Measurements from ENCODE around the gene SYT12. TPM values are rescaled to one million over a fixed set of nuclear protein-coding genes. Genes with fewer than 3 reads are reported as not detected.

The SYT12 gene, protein sequence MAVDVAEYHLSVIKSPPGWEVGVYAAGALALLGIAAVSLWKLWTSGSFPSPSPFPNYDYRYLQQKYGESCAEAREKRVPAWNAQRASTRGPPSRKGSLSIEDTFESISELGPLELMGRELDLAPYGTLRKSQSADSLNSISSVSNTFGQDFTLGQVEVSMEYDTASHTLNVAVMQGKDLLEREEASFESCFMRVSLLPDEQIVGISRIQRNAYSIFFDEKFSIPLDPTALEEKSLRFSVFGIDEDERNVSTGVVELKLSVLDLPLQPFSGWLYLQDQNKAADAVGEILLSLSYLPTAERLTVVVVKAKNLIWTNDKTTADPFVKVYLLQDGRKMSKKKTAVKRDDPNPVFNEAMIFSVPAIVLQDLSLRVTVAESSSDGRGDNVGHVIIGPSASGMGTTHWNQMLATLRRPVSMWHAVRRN
- total RNA-seq, result not detected
- long read RNA-seq, result 0 reads

DNA sequence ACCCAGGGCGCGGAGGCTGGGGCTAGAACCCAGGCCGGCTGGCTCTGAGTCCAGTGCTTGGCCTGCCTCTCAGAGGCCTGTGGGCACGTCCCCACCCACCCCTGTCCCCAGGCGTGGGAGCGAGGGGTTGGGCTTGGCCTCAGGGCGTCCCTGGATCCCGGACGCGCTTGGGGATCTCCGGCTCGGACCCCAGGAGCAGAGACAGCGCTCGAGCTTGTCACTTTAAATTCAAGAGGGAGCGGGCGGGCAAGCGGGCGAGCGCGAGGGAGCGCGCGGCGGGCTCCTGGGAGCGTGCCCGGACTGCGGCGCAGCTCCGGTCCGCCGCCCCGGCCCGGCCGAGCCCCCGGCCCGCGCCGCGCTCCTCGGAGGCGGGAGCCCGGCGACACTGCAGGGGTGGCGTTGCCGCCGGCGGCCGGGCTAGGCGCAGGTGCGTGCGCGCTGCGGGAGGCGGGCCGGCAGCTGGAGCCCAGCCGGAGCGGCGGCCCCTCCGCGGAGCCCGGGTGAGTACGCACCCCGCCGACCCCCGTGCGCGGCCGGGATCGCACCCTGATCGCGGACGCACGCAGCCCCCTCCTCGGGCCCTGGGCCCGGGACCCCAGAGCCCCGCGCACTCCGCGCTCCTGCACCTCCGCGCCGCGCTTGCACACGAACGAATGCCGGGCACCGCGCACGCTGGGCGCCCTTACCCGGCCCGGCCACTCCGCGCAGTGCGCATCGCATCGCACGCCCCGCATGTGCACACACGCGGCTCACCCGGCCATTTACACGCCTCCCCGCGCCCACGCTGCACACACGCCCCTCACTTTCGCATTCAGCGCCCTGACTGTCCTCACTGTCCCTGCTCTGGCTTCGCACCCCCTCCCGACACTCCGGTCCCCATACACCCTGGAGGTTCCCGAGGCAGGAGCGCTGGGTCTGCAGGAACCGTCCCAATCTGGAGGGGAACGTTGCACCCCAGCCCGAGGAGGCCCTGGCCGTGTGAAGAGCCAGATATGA lies at the start of gene SYT12:
Gene SYT12, plus strand, starts transcription at position 174 of the 996 bp plus-strand sequence. CDS start 7,011 bp downstream, outside the sequence.
- TF ChIP-seq, protein P1, sequence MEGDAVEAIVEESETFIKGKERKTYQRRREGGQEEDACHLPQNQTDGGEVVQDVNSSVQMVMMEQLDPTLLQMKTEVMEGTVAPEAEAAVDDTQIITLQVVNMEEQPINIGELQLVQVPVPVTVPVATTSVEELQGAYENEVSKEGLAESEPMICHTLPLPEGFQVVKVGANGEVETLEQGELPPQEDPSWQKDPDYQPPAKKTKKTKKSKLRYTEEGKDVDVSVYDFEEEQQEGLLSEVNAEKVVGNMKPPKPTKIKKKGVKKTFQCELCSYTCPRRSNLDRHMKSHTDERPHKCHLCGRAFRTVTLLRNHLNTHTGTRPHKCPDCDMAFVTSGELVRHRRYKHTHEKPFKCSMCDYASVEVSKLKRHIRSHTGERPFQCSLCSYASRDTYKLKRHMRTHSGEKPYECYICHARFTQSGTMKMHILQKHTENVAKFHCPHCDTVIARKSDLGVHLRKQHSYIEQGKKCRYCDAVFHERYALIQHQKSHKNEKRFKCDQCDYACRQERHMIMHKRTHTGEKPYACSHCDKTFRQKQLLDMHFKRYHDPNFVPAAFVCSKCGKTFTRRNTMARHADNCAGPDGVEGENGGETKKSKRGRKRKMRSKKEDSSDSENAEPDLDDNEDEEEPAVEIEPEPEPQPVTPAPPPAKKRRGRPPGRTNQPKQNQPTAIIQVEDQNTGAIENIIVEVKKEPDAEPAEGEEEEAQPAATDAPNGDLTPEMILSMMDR (IDR thresholded peaks at IDR 0.05), result no peak
- no peak within 1 kb of the TSS for H3K27ac ChIP-seq
- no peaks in the 10 kb centered on the region for H3K36me3 ChIP-seq
- peak within 1 kb of the TSS; percentile 45 for H3K4me3 ChIP-seq
- intact Hi-C loops (cut with DNase I), result no loop called here
- peaks cover 13% of the 10 kb centered on the region for H3K4me1 ChIP-seq
- ATAC-seq (peak; percentile 12 to 36), DNase-seq (no peak)
- no peaks in the 10 kb centered on the region for H3K9me3 ChIP-seq
- H3K27me3 ChIP-seq (ENCODE audit: low read depth), result peaks cover 30% of the 10 kb centered on the region

DNA sequence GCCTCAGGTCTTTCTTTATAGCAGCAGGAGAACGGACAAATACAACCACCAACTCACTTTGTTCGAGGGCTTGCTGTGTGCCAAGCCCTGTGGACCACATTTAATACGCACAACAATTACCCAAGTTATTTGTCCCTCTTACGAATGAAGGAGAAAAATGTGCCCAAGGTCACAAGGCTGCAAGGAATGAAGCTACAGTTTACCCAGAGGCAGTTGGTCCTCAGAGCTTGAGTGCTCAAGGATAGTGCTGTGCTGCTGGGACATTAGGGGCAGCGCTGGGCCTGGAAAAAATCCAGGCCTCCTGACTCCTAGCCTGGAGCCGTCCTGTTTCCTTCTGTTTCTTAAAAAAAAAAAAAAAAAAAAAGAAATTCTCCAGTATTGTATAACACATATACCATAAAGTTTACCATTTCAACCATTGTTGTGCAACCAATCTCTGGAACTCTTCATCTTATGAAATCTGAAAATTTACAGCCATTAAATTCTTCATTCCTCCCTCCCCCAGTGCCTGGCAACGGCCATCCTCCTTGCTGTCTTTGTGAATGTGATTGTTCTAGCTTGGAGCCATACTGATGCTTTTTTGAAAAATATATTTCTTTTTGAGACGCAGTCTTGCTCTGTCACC lies 48.9 kb upstream of the SYT12 start:
- intact Hi-C loops (cut with DNase I), result no loop called here
- Histone ChIP-seq H3K27me3 (ENCODE audit: low read depth) (no peaks in the 10 kb centered on the region), H3K36me3 (no peaks in the 10 kb centered on the region), H3K4me1 (peaks cover 10% of the 10 kb centered on the region), H3K27ac (no peak overlapping the region), H3K4me3 (no peak overlapping the region), H3K9me3 (peaks cover 4% of the 10 kb centered on the region)
- ATAC-seq (no peak), DNase-seq (no peak)
- TF ChIP-seq, protein P1 (IDR thresholded peaks at IDR 0.05), result no peak

DNA sequence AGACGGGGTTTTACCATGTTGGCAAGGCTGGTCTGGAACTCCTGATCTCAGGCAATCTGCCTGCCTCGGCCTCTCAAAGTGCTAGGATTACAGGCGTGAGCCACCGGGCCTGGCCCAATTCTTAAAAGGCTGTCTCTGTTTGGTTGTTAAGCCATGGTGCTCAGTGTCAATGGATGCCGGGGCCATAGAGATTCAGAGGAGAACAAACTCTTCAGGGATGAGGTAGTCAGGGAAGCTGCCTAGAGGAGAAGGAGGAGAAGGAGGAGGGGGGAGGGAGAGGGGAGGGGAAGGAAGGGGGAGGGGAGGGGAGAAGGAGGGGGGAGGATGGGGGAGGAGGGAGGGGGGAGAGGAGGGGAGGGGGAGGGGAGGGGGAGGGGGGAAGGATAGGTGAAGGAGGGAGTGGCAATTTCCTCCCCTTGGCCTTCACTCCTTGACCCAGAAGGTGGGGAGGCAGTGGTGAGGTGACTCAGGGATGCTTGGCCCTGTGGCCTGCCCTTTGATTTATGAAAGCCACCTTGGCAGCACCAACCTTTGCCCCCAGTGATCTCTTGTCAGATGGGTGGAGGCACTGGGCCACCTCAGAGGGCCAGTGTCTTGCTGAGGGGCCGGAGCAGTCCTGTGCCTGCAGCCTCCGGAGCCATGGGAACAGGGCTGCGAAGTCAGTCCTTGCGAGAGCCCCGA lies 48.1 kb upstream of the SYT12 start, which contains the start of gene C11orf86:
Gene C11orf86, plus strand, starts transcription at position 581 of the 681 bp plus-strand sequence. Its CDS starts 59 bp downstream, at position 640.
- Histone ChIP-seq H3K27me3 (ENCODE audit: low read depth) (no peaks in the 10 kb centered on the region), H3K4me3 (no peak within 1 kb of the TSS), H3K27ac (no peak within 1 kb of the TSS), H3K4me1 (peaks cover 10% of the 10 kb centered on the region), H3K36me3 (no peaks in the 10 kb centered on the region), H3K9me3 (peaks cover 12% of the 10 kb centered on the region)
- TF ChIP-seq, protein P1 (IDR thresholded peaks at IDR 0.05), result no peak
- no peak for ATAC-seq
- DNase-seq, result no peak
- intact Hi-C loops (cut with DNase I), result no loop called here

GRCh38 chr11:66975405-66976027 lies 47.4 kb upstream of the SYT12 start:
- Histone ChIP-seq H3K27ac (no peak overlapping the region), H3K4me1 (peaks cover 9% of the 10 kb centered on the region), H3K27me3 (ENCODE audit: low read depth) (no peaks in the 10 kb centered on the region), H3K36me3 (no peaks in the 10 kb centered on the region), H3K9me3 (peaks cover 12% of the 10 kb centered on the region), H3K4me3 (no peak overlapping the region)
- ATAC-seq (no peak), DNase-seq (no peak)
- TF ChIP-seq, protein P1 (IDR thresholded peaks at IDR 0.05), result no peak
- intact Hi-C loops (cut with DNase I), result no loop called here
